HG03196 (cell line): ENCODE results near the gene SMIM7.
"Not testable (repeated sequence)": the region's sequence is repeated elsewhere in the genome, so short reads cannot be mapped to it uniquely, and the experiment has no call there.

Experiments used
- ATAC-seq: cut with Tn5 transposase; IDR thresholded peaks from one replicate; pipeline ENCODE4 v1.9.1; 2021; ENCODE audit not compliant: unreplicated experiment

Gene SMIM7

GRCh38 chr19:16659832-16660708, at the start of gene SMIM7:
Gene SMIM7, minus strand, starts transcription at chr19:16660144. Its CDS starts 34 bp downstream, at chr19:16660110.
- ATAC-seq: peak; percentile 76

GRCh38 chr19:16703677-16704076, 43.7 kb upstream of the SMIM7 start:
- no peak for ATAC-seq

GRCh38 chr19:16702123-16702522, 42.2 kb upstream of the SMIM7 start:
- ATAC-seq: no peak

GRCh38 chr19:16698914-16699313, 39.0 kb upstream of the SMIM7 start:
- no peak for ATAC-seq

GRCh38 chr19:16688084-16688483, 28.1 kb upstream of the SMIM7 start:
- no peak for ATAC-seq

GRCh38 chr19:16684216-16684615, 24.3 kb upstream of the SMIM7 start:
- ATAC-seq: no peak

- no peak for ATAC-seq
Measured at GRCh38 chr19:16682539-16682938, 22.6 kb upstream of the SMIM7 start.

- no peak for ATAC-seq
Measured at GRCh38 chr19:16679811-16680210, 19.9 kb upstream of the SMIM7 start.

GRCh38 chr19:16678498-16678897, 18.6 kb upstream of the SMIM7 start:
- ATAC-seq: no peak

- ATAC-seq: no peak
Measured at GRCh38 chr19:16677055-16677454, 17.1 kb upstream of the SMIM7 start.

- ATAC-seq: no peak
Measured at GRCh38 chr19:16676101-16676798, 16.3 kb upstream of the SMIM7 start.

- ATAC-seq: not testable (repeated sequence)
Measured at GRCh38 chr19:16673839-16674238, 13.9 kb upstream of the SMIM7 start.

- no peak for ATAC-seq
Measured at GRCh38 chr19:16673231-16673630, 13.3 kb upstream of the SMIM7 start.

- ATAC-seq: no peak
Measured at GRCh38 chr19:16671652-16672274, 11.8 kb upstream of the SMIM7 start.

GRCh38 chr19:16670291-16670690, 10.3 kb upstream of the SMIM7 start:
- ATAC-seq: no peak

- not testable (repeated sequence) for ATAC-seq
Measured at GRCh38 chr19:16668702-16669101, 8.8 kb upstream of the SMIM7 start.

- no peak for ATAC-seq
Measured at GRCh38 chr19:16668176-16668575, 8.2 kb upstream of the SMIM7 start.

GRCh38 chr19:16661480-16662034, 1.6 kb upstream of the SMIM7 start:
- no peak for ATAC-seq

- ATAC-seq: peak; percentile 26
Measured at GRCh38 chr19:16660763-16661479, 977 bp upstream of the SMIM7 start, which contains the start of gene TMEM38A. Gene TMEM38A, plus strand, starts transcription at chr19:16661139. Its CDS starts 79 bp downstream, at chr19:16661218.

GRCh38 chr19:16659464-16659831, 496 bp downstream of the SMIM7 start:
- no peak for ATAC-seq

- ATAC-seq: no peak
Measured at GRCh38 chr19:16657384-16657783, 2.6 kb downstream of the SMIM7 start.
